ENCODE results near the gene TNKS2. TPM values are rescaled to one million over a fixed set of nuclear protein-coding genes. Genes with fewer than 3 reads are reported as not detected.

The TNKS2 gene
- total and polyA plus RNA-seq, 12 donors, result 4.7 to 21.1 (median 14.0) TPM

GRCh38 chr10:91768123-91768522 lies 30.1 kb upstream of the TNKS2 start:
- Histone ChIP-seq H3K9me3 (peaks cover 0 to 5% (median 0%) of the 10 kb centered on the region in 11 donors), H3K4me1 (no peaks in the 10 kb centered on the region), H3K27me3 (no peaks in the 10 kb centered on the region), H3K27ac (no peak overlapping the region), H3K36me3 (no peaks in the 10 kb centered on the region), H3K4me3 (no peak overlapping the region)
- TF ChIP-seq CTCF (IDR thresholded peaks at IDR 0.05), result no peak
- WGBS, 2 donors, result 85 to 92% methylated on average over 3 of the region's 3 CpGs
- DNase-seq (no peak), ATAC-seq (no peak)
- intact Hi-C loops (cut with DNase I), result no loop called here

GRCh38 chr10:91771907-91772306 lies 26.3 kb upstream of the TNKS2 start:
- Histone ChIP-seq H3K4me1 (no peaks in the 10 kb centered on the region), H3K27me3 (peaks cover 0 to 10% (median 8%) of the 10 kb centered on the region in 7 donors), H3K4me3 (no peak overlapping the region), H3K36me3 (no peaks in the 10 kb centered on the region), H3K27ac (no peak overlapping the region), H3K9me3 (no peaks in the 10 kb centered on the region)
- no peak for DNase-seq
- no peak for TF ChIP-seq CTCF (IDR thresholded peaks at IDR 0.05)
- 37 to 59% methylated on average over 1 of the region's 1 CpG for WGBS, 2 donors
- no peak for ATAC-seq
- intact Hi-C loops (cut with DNase I), result no loop called here

- no peaks in the 10 kb centered on the region for H3K36me3 ChIP-seq
- 86 to 93% methylated on average over 2 of the region's 2 CpGs for WGBS, 2 donors
- no peak for ATAC-seq
Measured at GRCh38 chr10:91772461-91772860, 25.8 kb upstream of the TNKS2 start.

GRCh38 chr10:91772869-91773268 lies 25.4 kb upstream of the TNKS2 start:
- intact Hi-C loops (cut with DNase I), result no loop called here
- H3K9me3 ChIP-seq, result no peaks in the 10 kb centered on the region
- no peaks in the 10 kb centered on the region for H3K36me3 ChIP-seq
- no peak overlapping the region for H3K27ac ChIP-seq
- no peak for DNase-seq
- no peak overlapping the region for H3K4me3 ChIP-seq
- 81 to 88% methylated on average over 1 of the region's 1 CpG for WGBS, 2 donors
- no peak for ATAC-seq
- peaks cover 0 to 10% (median 8%) of the 10 kb centered on the region in 7 donors for H3K27me3 ChIP-seq
- no peaks in the 10 kb centered on the region for H3K4me1 ChIP-seq
- no peak for TF ChIP-seq CTCF (IDR thresholded peaks at IDR 0.05)

More at GRCh38 chr10:91772461-91772860, 25.8 kb upstream of the TNKS2 start:
- H3K9me3 ChIP-seq, result no peaks in the 10 kb centered on the region
- intact Hi-C loops (cut with DNase I), result no loop called here
- H3K27ac ChIP-seq, result no peak overlapping the region
- H3K4me3 ChIP-seq, result no peak overlapping the region
- H3K4me1 ChIP-seq, result no peaks in the 10 kb centered on the region
- TF ChIP-seq CTCF (IDR thresholded peaks at IDR 0.05), result no peak
- DNase-seq, result no peak
- peaks cover 0 to 10% (median 8%) of the 10 kb centered on the region in 7 donors for H3K27me3 ChIP-seq

All from heart right ventricle (tissue), 16 donors.